IgD-negative memory B cell (primary cell): ENCODE measurements around the gene STRC. TPM values are rescaled to one million over a fixed set of nuclear protein-coding genes. Genes with fewer than 3 reads are reported as not detected.
"Not testable (repeated sequence)": the region's sequence is repeated elsewhere in the genome, so short reads cannot be mapped to it uniquely, and the experiment has no call there.

ENCODE experiments used
- H3K27ac Mint-ChIP-seq, 3 donors: one replicate each; pipeline ENCODE4 v1.8.0; 2020 to 2022; ENCODE audit warnings: mild to moderate bottlenecking in 3 of 3, mixed read lengths in 3 of 3, moderate library complexity in 1 of 3
- H3K27me3 Mint-ChIP-seq: one replicate; pipeline ENCODE4 v1.8.0; 2021; ENCODE audit warnings: mixed read lengths
- H3K36me3 Mint-ChIP-seq: one replicate; pipeline ENCODE4 v1.8.0; 2020; ENCODE audit warnings: mild to moderate bottlenecking, mixed read lengths
- H3K4me1 Mint-ChIP-seq, 3 donors: one replicate each; pipeline ENCODE4 v1.8.0; 2020 to 2022; ENCODE audit warnings: mixed read lengths in 3 of 3, mild to moderate bottlenecking in 1 of 3
- H3K4me3 Mint-ChIP-seq, 4 donors: one replicate each; pipeline ENCODE4 v1.8.0; 2020 to 2022; ENCODE audit warnings: mild to moderate bottlenecking in 4 of 4, mixed read lengths in 4 of 4, moderate library complexity in 3 of 4
- H3K9me3 Mint-ChIP-seq, 3 donors: one replicate each; pipeline ENCODE4 v1.8.0; 2020 to 2021; ENCODE audit warnings: mixed read lengths in 3 of 3, mild to moderate bottlenecking in 1 of 3
- polyA plus RNA-seq: library from polyadenylated mRNA; unstranded; fragments of 300-500 nt; fragmentation: Illumina TruSeq; gene quantifications from one replicate; pipeline ENCODE4 v1.2.3, GENCODE V29; 2021

Gene STRC
- polyA plus RNA-seq = not detected

- not testable (repeated sequence) for H3K4me3 Mint-ChIP-seq, H3K4me1 Mint-ChIP-seq, H3K27me3 Mint-ChIP-seq, H3K36me3 Mint-ChIP-seq, H3K9me3 Mint-ChIP-seq, H3K27ac Mint-ChIP-seq
Measured at GRCh38 chr15:43618700-43619099, at the start of gene STRC. STRC (minus strand) TSS chr15:43618800; CDS start chr15:43618722, 78 bp downstream.

- H3K36me3 Mint-ChIP-seq, H3K27me3 Mint-ChIP-seq, H3K27ac Mint-ChIP-seq, H3K4me1 Mint-ChIP-seq, H3K4me3 Mint-ChIP-seq, H3K9me3 Mint-ChIP-seq: not testable (repeated sequence)
Measured at GRCh38 chr15:43666177-43666576, 47.6 kb upstream of the STRC start.

- H3K9me3 Mint-ChIP-seq, H3K36me3 Mint-ChIP-seq, H3K27me3 Mint-ChIP-seq, H3K27ac Mint-ChIP-seq, H3K4me1 Mint-ChIP-seq, H3K4me3 Mint-ChIP-seq: not testable (repeated sequence)
Measured at GRCh38 chr15:43663333-43663732, 44.7 kb upstream of the STRC start.

GRCh38 chr15:43662293-43662692 lies 43.7 kb upstream of the STRC start:
- not testable (repeated sequence) for H3K27ac Mint-ChIP-seq, H3K4me1 Mint-ChIP-seq, H3K27me3 Mint-ChIP-seq, H3K4me3 Mint-ChIP-seq, H3K36me3 Mint-ChIP-seq, H3K9me3 Mint-ChIP-seq

- not testable (repeated sequence) for H3K36me3 Mint-ChIP-seq, H3K4me3 Mint-ChIP-seq, H3K9me3 Mint-ChIP-seq, H3K4me1 Mint-ChIP-seq, H3K27ac Mint-ChIP-seq, H3K27me3 Mint-ChIP-seq
Measured at GRCh38 chr15:43659727-43660126, 41.1 kb upstream of the STRC start.

- not testable (repeated sequence) for H3K36me3 Mint-ChIP-seq, H3K27me3 Mint-ChIP-seq, H3K9me3 Mint-ChIP-seq, H3K27ac Mint-ChIP-seq, H3K4me3 Mint-ChIP-seq
- peaks cover 5 to 11% (median 8%) of the 10 kb centered on the region in 3 donors for H3K4me1 Mint-ChIP-seq
Measured at GRCh38 chr15:43649430-43649926, 30.9 kb upstream of the STRC start.

- peaks cover 5 to 11% (median 8%) of the 10 kb centered on the region in 3 donors for H3K4me1 Mint-ChIP-seq
- H3K36me3 Mint-ChIP-seq = peaks cover 3% of the 10 kb centered on the region
- H3K9me3 Mint-ChIP-seq = no peaks in the 10 kb centered on the region
- H3K27me3 Mint-ChIP-seq = no peaks in the 10 kb centered on the region
- no peak within 1 kb of the TSS for H3K4me3 Mint-ChIP-seq
- no peak within 1 kb of the TSS for H3K27ac Mint-ChIP-seq
Measured at GRCh38 chr15:43648649-43649429, 30.2 kb upstream of the STRC start, which contains the start of gene CATSPER2. CATSPER2 (minus strand) TSS chr15:43648844; CDS start chr15:43648061, 783 bp downstream.

- H3K27me3 Mint-ChIP-seq, H3K4me1 Mint-ChIP-seq, H3K36me3 Mint-ChIP-seq, H3K9me3 Mint-ChIP-seq: not testable (repeated sequence)
- H3K4me3 Mint-ChIP-seq = peak overlapping the region; percentile 46 to 77 (median 60)
- peak overlapping the region in 1 of 3 donors; percentile 64 for H3K27ac Mint-ChIP-seq
Measured at GRCh38 chr15:43638464-43639204, 20.0 kb upstream of the STRC start.

GRCh38 chr15:43626937-43627336 lies 8.3 kb upstream of the STRC start:
- H3K27me3 Mint-ChIP-seq, H3K4me3 Mint-ChIP-seq, H3K4me1 Mint-ChIP-seq, H3K27ac Mint-ChIP-seq, H3K36me3 Mint-ChIP-seq, H3K9me3 Mint-ChIP-seq: not testable (repeated sequence)

GRCh38 chr15:43625106-43625505 lies 6.5 kb upstream of the STRC start:
- peaks cover 4% of the 10 kb centered on the region for H3K27me3 Mint-ChIP-seq
- H3K27ac Mint-ChIP-seq = no peak overlapping the region
- no peaks in the 10 kb centered on the region for H3K36me3 Mint-ChIP-seq
- no peaks in the 10 kb centered on the region for H3K4me1 Mint-ChIP-seq
- H3K4me3 Mint-ChIP-seq = no peak overlapping the region
- no peaks in the 10 kb centered on the region for H3K9me3 Mint-ChIP-seq

GRCh38 chr15:43622068-43622799 lies 3.6 kb upstream of the STRC start:
- not testable (repeated sequence) for H3K4me1 Mint-ChIP-seq, H3K27me3 Mint-ChIP-seq, H3K36me3 Mint-ChIP-seq, H3K9me3 Mint-ChIP-seq, H3K4me3 Mint-ChIP-seq, H3K27ac Mint-ChIP-seq

- not testable (repeated sequence) for H3K4me1 Mint-ChIP-seq, H3K27me3 Mint-ChIP-seq, H3K4me3 Mint-ChIP-seq, H3K27ac Mint-ChIP-seq, H3K36me3 Mint-ChIP-seq, H3K9me3 Mint-ChIP-seq
Measured at GRCh38 chr15:43617750-43618149, 850 bp downstream of the STRC start.

- not testable (repeated sequence) for H3K27ac Mint-ChIP-seq, H3K9me3 Mint-ChIP-seq, H3K36me3 Mint-ChIP-seq, H3K4me1 Mint-ChIP-seq, H3K4me3 Mint-ChIP-seq
- peaks cover 18% of the 10 kb centered on the region for H3K27me3 Mint-ChIP-seq
Measured at GRCh38 chr15:43602233-43602632, 16.4 kb downstream of the STRC start.

- not testable (repeated sequence) for H3K4me3 Mint-ChIP-seq, H3K9me3 Mint-ChIP-seq, H3K27ac Mint-ChIP-seq, H3K36me3 Mint-ChIP-seq, H3K4me1 Mint-ChIP-seq
- peaks cover 22% of the 10 kb centered on the region for H3K27me3 Mint-ChIP-seq
Measured at GRCh38 chr15:43600200-43600599, 18.4 kb downstream of the STRC start.

- H3K27me3 Mint-ChIP-seq = peaks cover 17% of the 10 kb centered on the region
- H3K9me3 Mint-ChIP-seq, H3K27ac Mint-ChIP-seq, H3K36me3 Mint-ChIP-seq, H3K4me1 Mint-ChIP-seq: not testable (repeated sequence)
- H3K4me3 Mint-ChIP-seq = peak overlapping the region in 1 of 4 donors; percentile 65
Measured at GRCh38 chr15:43599131-43599530, 19.5 kb downstream of the STRC start.
